Fibroblast of lung (primary cell): ENCODE measurements around the gene FBXO17.

Experiments used
- CTCF ChIP-seq, 2 donors: IDR thresholded peaks in 1 of 2; conservative IDR thresholded peaks in 1 of 2; 1 replicate in 1 of 2; 2 replicates in 1 of 2; pipeline ENCODE4 v1.5.1; 2011 to 2012; ENCODE audit warnings: low read length in 2 of 2, control low read depth in 1 of 2, inconsistent platforms in 1 of 2, low read depth in 1 of 2, mild to moderate bottlenecking in 1 of 2
- EZH2 ChIP-seq: IDR thresholded peaks from 2 replicates; pipeline ENCODE4 v1.5.1; 2012; ENCODE audit warnings: low read length, control low read depth, mild to moderate bottlenecking; ENCODE audit errors: missing control alignments

DNA sequence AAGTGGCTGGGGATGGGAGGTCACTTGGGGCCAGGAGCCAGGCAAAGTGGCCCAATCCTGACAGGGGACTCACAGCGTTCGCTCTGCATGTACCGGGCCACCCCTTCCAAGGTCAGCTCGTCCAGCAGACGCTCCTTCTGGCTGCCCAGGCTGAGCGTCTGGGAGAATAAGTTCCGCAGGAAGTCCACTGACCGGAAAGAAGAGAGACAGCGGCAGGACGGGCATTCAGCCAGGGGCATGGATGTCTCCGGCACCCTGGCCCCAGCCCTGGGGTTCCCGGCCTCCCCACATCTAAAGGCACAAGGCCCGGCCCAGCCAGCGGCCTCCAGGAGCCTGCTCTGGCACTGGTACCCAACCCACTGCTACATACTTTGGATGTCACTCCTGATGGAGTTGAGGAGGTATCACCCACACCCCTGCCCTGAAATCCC lies 82.2 kb downstream of the FBXO17 start:
- TF ChIP-seq EZH2 (no peak), CTCF (conservative IDR thresholded peaks at IDR 0.05 in 1 of 2, IDR thresholded peaks at IDR 0.05 in 1 of 2; ENCODE audit: low read depth in 1 of 2, low read length in 2 of 2) (no peak)
